Thyroid gland (tissue), 4 donors: ENCODE measurements around the gene TBC1D17.

ENCODE experiments used
- POLR2A ChIP-seq, 2 donors: fragments of 450-650 bp; IDR thresholded peaks; one replicate each; pipeline ENCODE4 v1.6.1; 2017; ENCODE audit warnings: antibody characterized with exemption in 2 of 2, mild to moderate bottlenecking in 2 of 2, moderate library complexity in 1 of 2
- TF ChIP-seq, protein P1 (sequence below), 6 experiments: fragments of 200-600 bp in 3 of 6; fragments of 450-650 bp in 3 of 6; sonication (generic) in 3 of 6; IDR thresholded peaks; one replicate each; pipeline ENCODE4 v1.5.1; 2016 to 2019; ENCODE audit warnings: antibody characterized with exemption in 6 of 6, mild to moderate bottlenecking in 2 of 6, inconsistent platforms in 1 of 6, moderate library complexity in 1 of 6

DNA sequence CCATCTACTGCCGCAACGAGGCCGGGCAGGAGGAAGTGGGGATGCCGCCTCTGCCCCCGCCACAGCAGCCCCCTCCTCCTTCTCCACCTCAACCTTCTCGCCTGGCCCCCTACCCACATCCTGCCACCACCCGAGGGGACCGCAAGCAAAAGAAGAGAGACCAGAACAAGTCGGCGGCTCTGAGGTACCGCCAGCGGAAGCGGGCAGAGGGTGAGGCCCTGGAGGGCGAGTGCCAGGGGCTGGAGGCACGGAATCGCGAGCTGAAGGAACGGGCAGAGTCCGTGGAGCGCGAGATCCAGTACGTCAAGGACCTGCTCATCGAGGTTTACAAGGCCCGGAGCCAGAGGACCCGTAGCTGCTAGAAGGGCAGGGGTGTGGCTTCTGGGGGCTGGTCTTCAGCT is 55.2 kb downstream of the TBC1D17 start:
- TF ChIP-seq, protein P1, sequence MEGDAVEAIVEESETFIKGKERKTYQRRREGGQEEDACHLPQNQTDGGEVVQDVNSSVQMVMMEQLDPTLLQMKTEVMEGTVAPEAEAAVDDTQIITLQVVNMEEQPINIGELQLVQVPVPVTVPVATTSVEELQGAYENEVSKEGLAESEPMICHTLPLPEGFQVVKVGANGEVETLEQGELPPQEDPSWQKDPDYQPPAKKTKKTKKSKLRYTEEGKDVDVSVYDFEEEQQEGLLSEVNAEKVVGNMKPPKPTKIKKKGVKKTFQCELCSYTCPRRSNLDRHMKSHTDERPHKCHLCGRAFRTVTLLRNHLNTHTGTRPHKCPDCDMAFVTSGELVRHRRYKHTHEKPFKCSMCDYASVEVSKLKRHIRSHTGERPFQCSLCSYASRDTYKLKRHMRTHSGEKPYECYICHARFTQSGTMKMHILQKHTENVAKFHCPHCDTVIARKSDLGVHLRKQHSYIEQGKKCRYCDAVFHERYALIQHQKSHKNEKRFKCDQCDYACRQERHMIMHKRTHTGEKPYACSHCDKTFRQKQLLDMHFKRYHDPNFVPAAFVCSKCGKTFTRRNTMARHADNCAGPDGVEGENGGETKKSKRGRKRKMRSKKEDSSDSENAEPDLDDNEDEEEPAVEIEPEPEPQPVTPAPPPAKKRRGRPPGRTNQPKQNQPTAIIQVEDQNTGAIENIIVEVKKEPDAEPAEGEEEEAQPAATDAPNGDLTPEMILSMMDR (IDR thresholded peaks at IDR 0.05), result no peak
- no peak for TF ChIP-seq POLR2A (IDR thresholded peaks at IDR 0.05)
